WTC11 (cell line): ENCODE measurements around the gene APOA4. TPM values are rescaled to one million over a fixed set of nuclear protein-coding genes. Genes with fewer than 3 reads are reported as not detected.
"Not testable (repeated sequence)": the region's sequence is repeated elsewhere in the genome, so short reads cannot be mapped to it uniquely, and the experiment has no call there.

Experiments
- ATAC-seq: fragments of 200-7000 bp; cut with Tn5 transposase; 2 replicates; pipeline ENCODE4 v1.10.0; 2021; ENCODE audit warnings: mild to moderate bottlenecking, moderate library complexity
- CTCF ChIA-PET: fragments of 300-600 bp; sonication (Branson Sonifier 250); formaldehyde crosslinking; loops from one replicate; lab custom pipeline; 2021; ENCODE audit warnings: antibody characterized with exemption; lab: Charles Lee
- POLR2A ChIA-PET: fragments of 350-600 bp; sonication (Branson Sonifier 250); formaldehyde crosslinking; loops from one replicate; lab custom pipeline; 2021; ENCODE audit warnings: antibody characterized with exemption; lab: Charles Lee
- DNase-seq: peaks from one replicate; pipeline ENCODE4 v3.0.0; 2021; ENCODE audit warnings: low spot score
- H3K27ac Mint-ChIP-seq: 2 replicates; pipeline ENCODE4 v1.8.0; 2021; ENCODE audit warnings: mixed read lengths
- H3K27me3 Mint-ChIP-seq: 2 replicates; pipeline ENCODE4 v1.8.0; 2021; ENCODE audit warnings: low read depth, mild to moderate bottlenecking, moderate library complexity, mixed read lengths
- H3K36me3 Mint-ChIP-seq: 2 replicates; pipeline ENCODE4 v1.8.0; 2021; ENCODE audit warnings: mixed read lengths
- H3K4me1 Mint-ChIP-seq: 2 replicates; pipeline ENCODE4 v1.8.0; 2022; ENCODE audit warnings: mixed read lengths
- H3K4me3 Mint-ChIP-seq: 2 replicates; pipeline ENCODE4 v1.8.0; 2021; ENCODE audit warnings: mild to moderate bottlenecking, moderate library complexity, mixed read lengths
- H3K9me3 Mint-ChIP-seq: 2 replicates; pipeline ENCODE4 v1.8.0; 2021; ENCODE audit warnings: mixed read lengths
- ESRRA ChIP-seq: sonication (generic); formaldehyde crosslinking; IDR thresholded peaks from 2 replicates; pipeline ENCODE4 v1.8.1; 2022; ENCODE audit warnings: mild to moderate bottlenecking, missing genetic modification reagents, borderline replicate concordance
- FOXK1 ChIP-seq: sonication (generic); formaldehyde crosslinking; IDR thresholded peaks from 2 replicates; pipeline ENCODE4 v1.8.0; 2022; ENCODE audit warnings: mild to moderate bottlenecking, moderate library complexity, missing genetic modification reagents
- GRHL2 ChIP-seq: fragments of 250-450 bp; sonication (Bioruptor Pico); IDR thresholded peaks from 2 replicates; pipeline ENCODE4 v1.8.0; 2022; ENCODE audit warnings: mild to moderate bottlenecking, moderate library complexity; ENCODE audit not compliant: insufficient replicate concordance, severe bottlenecking
- IRF2 ChIP-seq: sonication (generic); formaldehyde crosslinking; IDR thresholded peaks from 2 replicates; pipeline ENCODE4 v1.8.0; 2022; ENCODE audit warnings: low read depth, missing genetic modification reagents, borderline replicate concordance
- JAZF1 ChIP-seq: fragments of 250-450 bp; sonication (Bioruptor Pico); IDR thresholded peaks from 2 replicates; pipeline ENCODE4 v1.9.0; 2021; ENCODE audit warnings: moderate library complexity, mild to moderate bottlenecking, inconsistent platforms
- JUN ChIP-seq: sonication (generic); formaldehyde crosslinking; IDR thresholded peaks from 2 replicates; pipeline ENCODE4 v1.8.0; 2023; ENCODE audit warnings: mild to moderate bottlenecking, missing genetic modification reagents
- MXD4 ChIP-seq: fragments of 250-450 bp; sonication (Bioruptor Pico); IDR thresholded peaks from 2 replicates; pipeline ENCODE4 v1.8.0; 2021; ENCODE audit warnings: mild to moderate bottlenecking, moderate library complexity, borderline replicate concordance
- NFATC4 ChIP-seq: fragments of 250-450 bp; sonication (Bioruptor Pico); IDR thresholded peaks from 2 replicates; pipeline ENCODE4 v1.9.0; 2021; ENCODE audit warnings: mild to moderate bottlenecking
- NFE2L1 ChIP-seq: sonication (generic); formaldehyde crosslinking; IDR thresholded peaks from 2 replicates; pipeline ENCODE4 v1.8.1; 2023; ENCODE audit warnings: missing genetic modification reagents
- NR2C2 ChIP-seq: sonication (generic); formaldehyde crosslinking; IDR thresholded peaks from 2 replicates; pipeline ENCODE4 v1.8.0; 2022; ENCODE audit warnings: mild to moderate bottlenecking, missing genetic modification reagents
- OVOL2 ChIP-seq: fragments of 250-450 bp; sonication (Bioruptor Pico); IDR thresholded peaks from 2 replicates; pipeline ENCODE4 v1.9.0; 2021; ENCODE audit warnings: mild to moderate bottlenecking, borderline replicate concordance
- RORB ChIP-seq: fragments of 250-450 bp; sonication (Bioruptor Pico); IDR thresholded peaks from 2 replicates; pipeline ENCODE4 v1.9.0; 2021; ENCODE audit warnings: mild to moderate bottlenecking
- SMAD4 ChIP-seq: sonication (generic); formaldehyde crosslinking; IDR thresholded peaks from 2 replicates; pipeline ENCODE4 v1.8.0; 2022; ENCODE audit warnings: mild to moderate bottlenecking, missing genetic modification reagents
- SOX15 ChIP-seq: fragments of 250-450 bp; sonication (Bioruptor Pico); IDR thresholded peaks from 2 replicates; pipeline ENCODE4 v1.9.0; 2021; ENCODE audit warnings: mild to moderate bottlenecking
- SP1 ChIP-seq: sonication (generic); formaldehyde crosslinking; conservative IDR thresholded peaks from 2 replicates; pipeline ENCODE4 v1.8.1; 2022; ENCODE audit warnings: missing genetic modification reagents
- TCF7 ChIP-seq: sonication (generic); formaldehyde crosslinking; IDR thresholded peaks from 2 replicates; pipeline ENCODE4 v1.8.0; 2022; ENCODE audit warnings: mild to moderate bottlenecking, low read depth, missing genetic modification reagents, moderate library complexity
- TEAD1 ChIP-seq: sonication (generic); formaldehyde crosslinking; IDR thresholded peaks from 2 replicates; pipeline ENCODE4 v1.8.0; 2022; ENCODE audit warnings: mild to moderate bottlenecking, missing genetic modification reagents
- TP53 ChIP-seq: sonication (generic); formaldehyde crosslinking; IDR thresholded peaks from 2 replicates; pipeline ENCODE4 v1.8.1; 2023; ENCODE audit warnings: mild to moderate bottlenecking, missing genetic modification reagents
- ZBTB21 ChIP-seq: sonication (generic); formaldehyde crosslinking; IDR thresholded peaks from 2 replicates; pipeline ENCODE4 v1.8.1; 2023; ENCODE audit warnings: mild to moderate bottlenecking, missing genetic modification reagents, borderline replicate concordance
- ZNF138 ChIP-seq: sonication (generic); formaldehyde crosslinking; conservative IDR thresholded peaks from 2 replicates; pipeline ENCODE4 v1.8.1; 2022; ENCODE audit warnings: mild to moderate bottlenecking, moderate library complexity, missing genetic modification reagents
- ZNF232 ChIP-seq: sonication (generic); formaldehyde crosslinking; IDR thresholded peaks from 2 replicates; pipeline ENCODE4 v1.8.0; 2022; ENCODE audit warnings: mild to moderate bottlenecking, missing genetic modification reagents
- ZNF317 ChIP-seq: sonication (generic); formaldehyde crosslinking; IDR thresholded peaks from 2 replicates; pipeline ENCODE4 v1.8.1; 2023; ENCODE audit warnings: low read depth, mild to moderate bottlenecking, moderate library complexity, missing genetic modification reagents, borderline replicate concordance
- ZNF396 ChIP-seq: fragments of 250-450 bp; sonication (Bioruptor Pico); IDR thresholded peaks from 2 replicates; pipeline ENCODE4 v1.8.0; 2021; ENCODE audit warnings: mild to moderate bottlenecking, moderate library complexity, borderline replicate concordance
- ZNF671 ChIP-seq: fragments of 250-450 bp; sonication (Bioruptor Pico); IDR thresholded peaks from 2 replicates; pipeline ENCODE4 v1.8.0; 2021; ENCODE audit warnings: mild to moderate bottlenecking
- total RNA-seq: library from RNA; stranded (reverse); gene quantifications from 3 replicates; pipeline ENCODE4 v1.2.3, GENCODE V29; 2021
- TF ChIP-seq, protein P1 (sequence below): sonication (generic); formaldehyde crosslinking; IDR thresholded peaks from 2 replicates; pipeline ENCODE4 v1.8.1; 2023; ENCODE audit warnings: mild to moderate bottlenecking, missing genetic modification reagents
- TF ChIP-seq, protein P2 (sequence below): sonication (generic); formaldehyde crosslinking; IDR thresholded peaks from 2 replicates; pipeline ENCODE4 v1.8.1; 2023; ENCODE audit warnings: mild to moderate bottlenecking, missing genetic modification reagents
- TF ChIP-seq, protein P3 (sequence below): fragments of 250-450 bp; sonication (Bioruptor Pico); IDR thresholded peaks from 2 replicates; pipeline ENCODE4 v1.9.0; 2021; ENCODE audit warnings: moderate library complexity, mild to moderate bottlenecking, inconsistent platforms, borderline replicate concordance
- TF ChIP-seq, protein P4 (sequence below): sonication (generic); formaldehyde crosslinking; IDR thresholded peaks from 2 replicates; pipeline ENCODE4 v1.8.0; 2023; ENCODE audit warnings: mild to moderate bottlenecking, missing genetic modification reagents

The APOA4 gene
- total RNA-seq, 1 experiment from 2014 or later = not detected

DNA sequence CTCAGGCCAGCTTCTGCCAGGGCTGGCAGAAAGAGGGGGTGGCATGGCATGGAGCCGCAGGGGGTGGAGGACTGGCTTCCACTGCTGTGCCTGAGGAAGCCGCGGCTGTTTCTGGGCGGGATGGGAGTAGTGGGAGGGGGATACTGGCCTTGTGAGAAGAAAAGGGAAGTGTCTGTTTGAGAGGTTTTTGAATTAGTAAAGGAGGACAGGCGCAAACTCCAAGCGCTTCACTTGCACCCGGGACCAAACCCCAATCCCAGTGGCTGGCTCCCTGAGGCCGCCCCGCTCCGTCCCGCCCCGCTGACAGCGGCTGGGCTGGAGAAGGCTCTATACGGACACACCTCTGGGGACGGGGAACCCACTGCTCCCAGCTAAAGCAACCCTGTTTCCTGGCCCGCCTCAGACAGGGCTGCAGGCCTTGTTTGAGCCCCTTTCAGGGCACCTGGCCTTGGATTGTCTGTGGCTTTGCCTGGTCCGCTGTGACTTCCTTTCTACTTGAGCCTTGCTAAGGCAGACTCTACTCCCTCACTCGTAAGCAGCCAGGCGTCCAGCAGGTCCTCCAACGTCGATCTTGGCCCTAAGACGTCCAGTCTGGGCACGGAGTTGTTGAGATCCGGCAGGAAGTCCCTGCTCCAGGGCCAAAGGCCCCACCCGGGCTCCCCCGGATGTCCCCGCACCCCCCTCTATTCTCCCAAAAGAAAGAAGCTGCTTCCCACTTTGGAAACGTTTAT is 12.1 kb upstream of the APOA4 start (continued):
- TF ChIP-seq ESRRA (CRISPR knock-in tag) (no peak), FOXK1 (CRISPR knock-in tag) (no peak), NFATC4 (CRISPR knock-in tag) (no peak), NR2C2 (CRISPR knock-in tag) (no peak), OVOL2 (CRISPR knock-in tag) (no peak), ZNF138 (CRISPR knock-in tag) (no peak), RORB (CRISPR knock-in tag) (no peak), ZNF396 (CRISPR knock-in tag) (no peak), TP53 (CRISPR knock-in tag) (no peak), SP1 (CRISPR knock-in tag) (no peak), JAZF1 (CRISPR knock-in tag) (no peak), ZNF671 (CRISPR knock-in tag) (no peak), SOX15 (no peak)
- TF ChIP-seq, protein P1, sequence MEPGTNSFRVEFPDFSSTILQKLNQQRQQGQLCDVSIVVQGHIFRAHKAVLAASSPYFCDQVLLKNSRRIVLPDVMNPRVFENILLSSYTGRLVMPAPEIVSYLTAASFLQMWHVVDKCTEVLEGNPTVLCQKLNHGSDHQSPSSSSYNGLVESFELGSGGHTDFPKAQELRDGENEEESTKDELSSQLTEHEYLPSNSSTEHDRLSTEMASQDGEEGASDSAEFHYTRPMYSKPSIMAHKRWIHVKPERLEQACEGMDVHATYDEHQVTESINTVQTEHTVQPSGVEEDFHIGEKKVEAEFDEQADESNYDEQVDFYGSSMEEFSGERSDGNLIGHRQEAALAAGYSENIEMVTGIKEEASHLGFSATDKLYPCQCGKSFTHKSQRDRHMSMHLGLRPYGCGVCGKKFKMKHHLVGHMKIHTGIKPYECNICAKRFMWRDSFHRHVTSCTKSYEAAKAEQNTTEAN (CRISPR knock-in tag) = no peak
- TF ChIP-seq, protein P2, sequence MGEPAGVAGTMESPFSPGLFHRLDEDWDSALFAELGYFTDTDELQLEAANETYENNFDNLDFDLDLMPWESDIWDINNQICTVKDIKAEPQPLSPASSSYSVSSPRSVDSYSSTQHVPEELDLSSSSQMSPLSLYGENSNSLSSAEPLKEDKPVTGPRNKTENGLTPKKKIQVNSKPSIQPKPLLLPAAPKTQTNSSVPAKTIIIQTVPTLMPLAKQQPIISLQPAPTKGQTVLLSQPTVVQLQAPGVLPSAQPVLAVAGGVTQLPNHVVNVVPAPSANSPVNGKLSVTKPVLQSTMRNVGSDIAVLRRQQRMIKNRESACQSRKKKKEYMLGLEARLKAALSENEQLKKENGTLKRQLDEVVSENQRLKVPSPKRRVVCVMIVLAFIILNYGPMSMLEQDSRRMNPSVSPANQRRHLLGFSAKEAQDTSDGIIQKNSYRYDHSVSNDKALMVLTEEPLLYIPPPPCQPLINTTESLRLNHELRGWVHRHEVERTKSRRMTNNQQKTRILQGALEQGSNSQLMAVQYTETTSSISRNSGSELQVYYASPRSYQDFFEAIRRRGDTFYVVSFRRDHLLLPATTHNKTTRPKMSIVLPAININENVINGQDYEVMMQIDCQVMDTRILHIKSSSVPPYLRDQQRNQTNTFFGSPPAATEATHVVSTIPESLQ = no peak

DNA sequence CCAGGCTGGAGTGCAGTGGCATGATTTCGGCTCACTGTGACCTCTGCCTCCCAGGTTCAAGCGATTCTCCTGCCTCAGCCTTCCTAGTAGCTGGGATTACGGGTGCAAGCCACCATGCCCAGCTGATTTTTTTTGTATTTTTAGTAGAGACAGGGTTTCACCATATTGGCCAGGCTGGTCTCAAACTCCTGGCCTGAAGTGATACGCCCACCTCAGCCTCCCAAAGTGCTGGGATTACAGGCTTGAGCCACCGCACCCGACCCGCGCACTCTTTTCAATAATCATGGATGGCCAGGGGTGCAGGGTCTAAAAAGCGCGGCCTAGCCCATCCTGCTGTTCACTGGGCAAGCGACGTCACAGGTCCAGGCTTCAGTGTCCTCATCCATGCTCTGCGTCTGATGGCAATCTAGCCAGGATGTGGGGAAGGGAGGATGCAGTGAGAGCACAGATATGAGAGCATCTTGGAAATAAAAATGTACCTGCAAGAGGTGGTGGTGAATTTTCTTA is 11.5 kb upstream of the APOA4 start:
- CTCF ChIA-PET = interaction anchor here (1.8 to 6.0 kb wide), 3 partner anchors 44 to 310 kb away, joined by 12 to 358 read pairs (median 16); partner anchors contain the start of genes APOA5, PAFAH1B2 and ZPR1
- ATAC-seq, H3K36me3 Mint-ChIP-seq, POLR2A ChIA-PET, DNase-seq, H3K27ac Mint-ChIP-seq, H3K9me3 Mint-ChIP-seq: not testable (repeated sequence)
- H3K4me3 Mint-ChIP-seq = peak overlapping the region; percentile 59
- peaks cover 11% of the 10 kb centered on the region for H3K27me3 Mint-ChIP-seq
- peaks cover 14% of the 10 kb centered on the region for H3K4me1 Mint-ChIP-seq

DNA sequence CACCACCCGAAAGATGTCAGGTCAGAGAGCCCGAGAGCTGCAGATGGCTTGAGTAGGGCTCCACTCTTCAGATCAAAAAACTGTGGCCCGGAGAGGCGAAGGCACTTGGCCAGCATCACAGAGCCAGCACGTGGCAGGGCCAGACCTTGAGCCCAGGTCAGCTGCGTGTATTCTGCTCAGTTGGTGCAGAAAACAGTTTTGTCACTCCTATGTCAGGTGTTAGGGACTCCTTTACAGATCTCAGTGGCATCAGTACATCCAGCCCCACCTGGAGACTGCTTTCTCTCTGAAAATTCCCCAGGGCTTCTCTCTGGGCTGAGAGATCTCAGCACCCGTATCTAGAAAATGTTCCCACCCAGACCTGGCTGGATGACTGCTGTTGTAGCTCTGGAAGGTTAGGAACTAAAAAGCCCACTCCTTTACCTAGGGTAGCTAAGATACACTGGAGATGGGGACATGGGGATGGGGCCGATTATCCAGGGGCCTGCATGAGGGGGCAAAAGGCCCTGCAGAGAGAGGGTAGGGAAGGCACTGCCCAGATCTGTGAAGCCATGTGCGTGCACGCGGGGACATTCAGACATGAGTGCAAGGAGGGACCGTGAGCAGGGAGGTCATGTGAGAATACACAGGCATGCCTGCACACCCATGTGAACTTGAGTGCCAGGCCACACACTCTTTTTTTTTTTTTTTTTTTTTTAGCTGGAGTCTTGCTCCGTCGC is 10.9 kb upstream of the APOA4 start:
- CTCF ChIA-PET = interaction anchor here (6.0 kb wide), 1 partner anchor 44 kb away, joined by 358 read pairs; the partner anchor contains the start of genes APOA5 and ZPR1
- TF ChIP-seq ZNF317 (CRISPR knock-in tag) (no peak), NFE2L1 (CRISPR knock-in tag) (no peak), JUN (no peak), ZBTB21 (CRISPR knock-in tag) (no peak), GRHL2 (CRISPR knock-in tag) (no peak), SMAD4 (no peak), IRF2 (CRISPR knock-in tag) (no peak), MXD4 (CRISPR knock-in tag) (no peak), ZNF138 (CRISPR knock-in tag) (no peak), ZNF232 (CRISPR knock-in tag) (no peak), RORB (CRISPR knock-in tag) (no peak), TCF7 (no peak), TEAD1 (CRISPR knock-in tag) (no peak)
- TF ChIP-seq, protein P3, sequence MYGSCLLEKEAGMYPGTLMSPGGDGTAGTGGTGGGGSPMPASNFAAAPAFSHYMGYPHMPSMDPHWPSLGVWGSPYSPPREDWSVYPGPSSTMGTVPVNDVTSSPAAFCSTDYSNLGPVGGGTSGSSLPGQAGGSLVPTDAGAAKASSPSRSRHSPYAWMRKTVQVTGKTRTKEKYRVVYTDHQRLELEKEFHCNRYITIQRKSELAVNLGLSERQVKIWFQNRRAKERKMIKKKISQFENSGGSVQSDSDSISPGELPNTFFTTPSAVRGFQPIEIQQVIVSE = no peak
- TF ChIP-seq, protein P4, sequence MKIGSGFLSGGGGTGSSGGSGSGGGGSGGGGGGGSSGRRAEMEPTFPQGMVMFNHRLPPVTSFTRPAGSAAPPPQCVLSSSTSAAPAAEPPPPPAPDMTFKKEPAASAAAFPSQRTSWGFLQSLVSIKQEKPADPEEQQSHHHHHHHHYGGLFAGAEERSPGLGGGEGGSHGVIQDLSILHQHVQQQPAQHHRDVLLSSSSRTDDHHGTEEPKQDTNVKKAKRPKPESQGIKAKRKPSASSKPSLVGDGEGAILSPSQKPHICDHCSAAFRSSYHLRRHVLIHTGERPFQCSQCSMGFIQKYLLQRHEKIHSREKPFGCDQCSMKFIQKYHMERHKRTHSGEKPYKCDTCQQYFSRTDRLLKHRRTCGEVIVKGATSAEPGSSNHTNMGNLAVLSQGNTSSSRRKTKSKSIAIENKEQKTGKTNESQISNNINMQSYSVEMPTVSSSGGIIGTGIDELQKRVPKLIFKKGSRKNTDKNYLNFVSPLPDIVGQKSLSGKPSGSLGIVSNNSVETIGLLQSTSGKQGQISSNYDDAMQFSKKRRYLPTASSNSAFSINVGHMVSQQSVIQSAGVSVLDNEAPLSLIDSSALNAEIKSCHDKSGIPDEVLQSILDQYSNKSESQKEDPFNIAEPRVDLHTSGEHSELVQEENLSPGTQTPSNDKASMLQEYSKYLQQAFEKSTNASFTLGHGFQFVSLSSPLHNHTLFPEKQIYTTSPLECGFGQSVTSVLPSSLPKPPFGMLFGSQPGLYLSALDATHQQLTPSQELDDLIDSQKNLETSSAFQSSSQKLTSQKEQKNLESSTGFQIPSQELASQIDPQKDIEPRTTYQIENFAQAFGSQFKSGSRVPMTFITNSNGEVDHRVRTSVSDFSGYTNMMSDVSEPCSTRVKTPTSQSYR = no peak
- Mint-ChIP-seq H3K36me3 (no peaks in the 10 kb centered on the region), H3K9me3 (peaks cover 3% of the 10 kb centered on the region; the same call in 1 of the 2 replicates), H3K4me3 (no peak overlapping the region; the same call in 1 of the 2 replicates), H3K27me3 (peaks cover 11% of the 10 kb centered on the region), H3K27ac (no peak overlapping the region), H3K4me1 (peaks cover 13% of the 10 kb centered on the region)
- POLR2A ChIA-PET = no interaction called here
- DNase-seq = no peak
- ATAC-seq = no peak
